Activated B cell treated with CpG ODN at 0.5 μM for 24 hours (primary cell): ENCODE measurements around the gene SLC13A3. TPM values are rescaled to one million over a fixed set of nuclear protein-coding genes. Genes with fewer than 3 reads are reported as not detected.

Source experiments
- ATAC-seq: fragments of 200-7000 bp; cut with Tn5 transposase; one replicate; pipeline ENCODE4 v1.10.0; 2021; ENCODE audit warnings: low read depth, mild to moderate bottlenecking, moderate library complexity
- CTCF ChIA-PET: fragments of 350-600 bp; sonication (Branson Sonifier 250); formaldehyde crosslinking; loops from one replicate; lab custom pipeline; 2021; ENCODE audit warnings: antibody characterized with exemption; lab: Charles Lee
- POLR2A ChIA-PET: fragments of 350-600 bp; sonication (Branson Sonifier 250); formaldehyde crosslinking; loops from one replicate; lab custom pipeline; 2021; ENCODE audit warnings: antibody characterized with exemption; lab: Charles Lee
- DNase-seq: peaks from one replicate; pipeline ENCODE4 v3.0.0; 2022
- H3K27ac Mint-ChIP-seq: one replicate; pipeline ENCODE4 v1.8.0; 2020; ENCODE audit warnings: mixed read lengths
- H3K27me3 Mint-ChIP-seq: one replicate; pipeline ENCODE4 v1.8.0; 2021; ENCODE audit warnings: mixed read lengths
- H3K36me3 Mint-ChIP-seq: one replicate; pipeline ENCODE4 v1.8.0; 2021; ENCODE audit warnings: low read depth, mixed read lengths
- H3K4me1 Mint-ChIP-seq: one replicate; pipeline ENCODE4 v1.8.0; 2021; ENCODE audit warnings: mixed read lengths
- H3K4me3 Mint-ChIP-seq: one replicate; pipeline ENCODE4 v1.8.0; 2020; ENCODE audit warnings: mild to moderate bottlenecking, mixed read lengths
- H3K9me3 Mint-ChIP-seq: one replicate; pipeline ENCODE4 v1.8.0; 2020; ENCODE audit warnings: mixed read lengths
- CTCF ChIP-seq: fragments of 200-600 bp; IDR thresholded peaks from one replicate; pipeline ENCODE4 v1.8.0; 2022; ENCODE audit warnings: antibody characterized with exemption, mild to moderate bottlenecking
- intact Hi-C: fragments of 100-400 bp; cut with micrococcal nuclease; formaldehyde crosslinking; loops from one replicate; pipeline ENCODE4 v1.15.1; 2024
- total RNA-seq: library from RNA; stranded (reverse); gene quantifications from 2 replicates; pipeline ENCODE4 v1.2.3, GENCODE V29; 2022

SLC13A3 gene
- total RNA-seq, 1 donor from 2014 or later: 0.47 TPM

DNA sequence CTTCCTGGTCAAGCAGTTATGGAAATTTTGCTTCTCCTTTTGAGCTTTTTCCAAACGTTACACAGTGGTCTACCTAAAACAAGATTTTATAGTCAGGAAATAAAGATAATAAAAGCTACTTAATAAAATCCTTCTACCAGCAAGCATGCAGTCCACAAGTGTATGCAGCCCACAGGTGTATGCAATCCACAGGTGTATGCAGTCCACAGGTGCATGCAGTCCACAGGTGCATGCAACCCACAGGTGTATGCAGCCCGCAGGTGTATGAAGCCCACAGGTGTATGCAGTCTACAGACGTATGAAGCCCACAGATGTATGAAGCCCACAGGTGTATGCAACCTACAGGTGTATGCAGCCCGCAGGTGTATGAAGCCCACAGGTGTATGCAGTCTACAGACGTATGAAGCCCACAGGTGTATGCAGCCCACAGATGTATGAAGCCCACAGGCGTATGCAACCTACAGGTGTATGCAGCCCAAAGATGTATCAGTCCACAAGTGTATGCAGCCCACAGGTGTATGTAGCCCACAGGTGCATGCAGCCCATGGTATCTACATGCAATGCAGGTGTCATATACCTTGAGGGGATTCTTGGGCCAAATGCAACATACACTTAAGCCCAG lies 74.4 kb downstream of the SLC13A3 start:
- DNase-seq: no peak
- ChIA-PET CTCF (no interaction called here), POLR2A (no interaction called here)
- H3K4me1 Mint-ChIP-seq: peaks cover 6% of the 10 kb centered on the region
- H3K36me3 Mint-ChIP-seq: no peaks in the 10 kb centered on the region
- H3K27me3 Mint-ChIP-seq: peaks cover 23% of the 10 kb centered on the region
- intact Hi-C loops: no loop called here
- ATAC-seq: no peak
- no peak overlapping the region for H3K4me3 Mint-ChIP-seq
- TF ChIP-seq CTCF: no peak
- no peaks in the 10 kb centered on the region for H3K9me3 Mint-ChIP-seq
- H3K27ac Mint-ChIP-seq: no peak overlapping the region

GRCh38 chr20:46575937-46576461 lies 75.3 kb downstream of the SLC13A3 start:
- CTCF ChIA-PET: no interaction called here
- Mint-ChIP-seq H3K9me3 (no peaks in the 10 kb centered on the region), H3K27me3 (peaks cover 25% of the 10 kb centered on the region), H3K36me3 (no peaks in the 10 kb centered on the region), H3K27ac (no peak overlapping the region), H3K4me1 (peaks cover 6% of the 10 kb centered on the region), H3K4me3 (no peak overlapping the region)
- POLR2A ChIA-PET: no interaction called here
- DNase-seq (no peak), ATAC-seq (no peak)
- no peak for TF ChIP-seq CTCF
- intact Hi-C loops: no loop called here

- ChIA-PET CTCF (no interaction called here), POLR2A (no interaction called here)
- Mint-ChIP-seq H3K4me3 (no peak overlapping the region), H3K36me3 (no peaks in the 10 kb centered on the region), H3K27ac (no peak overlapping the region), H3K4me1 (peaks cover 6% of the 10 kb centered on the region), H3K9me3 (no peaks in the 10 kb centered on the region), H3K27me3 (peaks cover 25% of the 10 kb centered on the region)
- DNase-seq: no peak
- intact Hi-C loops: no loop called here
- no peak for TF ChIP-seq CTCF
- no peak for ATAC-seq
These were observed 75.9 kb downstream of the SLC13A3 start for GRCh38 chr20:46575394-46575793.

GRCh38 chr20:46573788-46574584 lies 77.3 kb downstream of the SLC13A3 start:
- POLR2A ChIA-PET: no interaction called here
- CTCF ChIA-PET: interaction anchor here (1.1 kb wide), 1 partner anchor 13 kb away, joined by 4 read pairs; no protein-coding TSS in a partner anchor

More at GRCh38 chr20:46573788-46574584, 77.3 kb downstream of the SLC13A3 start:
- intact Hi-C loops: no loop called here
- ATAC-seq: no peak
- Mint-ChIP-seq H3K36me3 (no peaks in the 10 kb centered on the region), H3K4me3 (no peak overlapping the region), H3K4me1 (peaks cover 6% of the 10 kb centered on the region), H3K27me3 (peaks cover 25% of the 10 kb centered on the region), H3K27ac (no peak overlapping the region), H3K9me3 (no peaks in the 10 kb centered on the region)
- no peak for DNase-seq
- TF ChIP-seq CTCF: no peak
